Left colon (tissue), 2 donors: ENCODE measurements around the gene LRRC10. TPM values are rescaled to one million over a fixed set of nuclear protein-coding genes. Genes with fewer than 3 reads are reported as not detected.

Source experiments
- ATAC-seq: fragments of 200-7000 bp; cut with Tn5 transposase; one replicate; pipeline ENCODE4 v1.9.1; 2020; ENCODE audit warnings: mild to moderate bottlenecking, moderate library complexity
- DNase-seq, 2 donors: peaks; one replicate each; pipeline ENCODE4 v3.0.0-alpha.2; 2020
- intact Hi-C, 2 donors: fragments of 100-400 bp; cut with DNase I in 1 of 2; cut with micrococcal nuclease in 1 of 2; formaldehyde crosslinking; loops; one replicate each; pipeline versions ENCODE4 v1.11.2 to v1.14.0; 2022; cut with DNase I, micrococcal nuclease
- microRNA-seq, 2 donors: library from miRNA; unstranded; fragments of <30 nt; microRNA quantifications; one replicate each; pipeline versions ENCODE4 v1.1.0 to v1.2.0, GENCODE V29; 2020
- total RNA-seq, 2 donors: library from RNA; stranded (reverse); fragmentation: NEBNext Ultra II Directional; extraction: Animal tissue kit (Norgen Biotek cat#: 25700); gene quantifications; one replicate each; pipeline ENCODE4 v1.2.1, GENCODE V29; 2021
- donor health status: DM: no; HTN: no; CAD: no.
- donor health status: DM: yes; HTN: yes; CAD: no.

LRRC10 gene
- total RNA-seq, 2 donors from 2014 or later = not detected

GRCh38 chr12:69579029-69579428 lies 31.7 kb downstream of the LRRC10 start:
- intact Hi-C loops = loop anchor here in 1 of 2 donors (10.0 kb wide), 1 partner anchor 224 kb away; the partner anchor contains the start of gene YEATS4
- DNase-seq (no peak), ATAC-seq (no peak)

DNA sequence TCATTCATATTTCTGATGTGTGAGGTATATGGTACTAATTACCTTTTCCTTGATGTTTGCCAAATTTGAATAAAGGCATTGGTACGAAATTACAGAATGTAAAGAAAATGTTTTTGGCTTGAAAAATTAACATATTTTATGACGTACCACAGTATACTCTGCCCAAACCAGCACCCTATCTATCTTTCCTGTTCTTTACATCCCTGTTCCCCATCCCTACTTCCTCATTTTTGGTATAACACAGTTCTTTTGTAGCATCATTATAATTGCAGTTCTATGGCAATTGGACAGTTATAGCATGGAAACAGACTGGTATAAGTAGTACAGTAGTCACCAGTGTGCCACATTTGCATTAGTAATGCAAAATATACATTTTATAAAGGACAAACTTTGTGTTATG lies 32.4 kb downstream of the LRRC10 start:
- ATAC-seq (no peak), DNase-seq (no peak)
- intact Hi-C loops = loop anchor here in 1 of 2 donors (10.0 kb wide), 1 partner anchor 223 kb away; the partner anchor contains the start of gene YEATS4

GRCh38 chr12:69575346-69575745 lies 35.4 kb downstream of the LRRC10 start:
- DNase-seq (no peak), ATAC-seq (no peak)
- intact Hi-C loops = loop anchor here in 1 of 2 donors (10.0 kb wide), 1 partner anchor 221 kb away; the partner anchor contains the start of gene YEATS4

DNA sequence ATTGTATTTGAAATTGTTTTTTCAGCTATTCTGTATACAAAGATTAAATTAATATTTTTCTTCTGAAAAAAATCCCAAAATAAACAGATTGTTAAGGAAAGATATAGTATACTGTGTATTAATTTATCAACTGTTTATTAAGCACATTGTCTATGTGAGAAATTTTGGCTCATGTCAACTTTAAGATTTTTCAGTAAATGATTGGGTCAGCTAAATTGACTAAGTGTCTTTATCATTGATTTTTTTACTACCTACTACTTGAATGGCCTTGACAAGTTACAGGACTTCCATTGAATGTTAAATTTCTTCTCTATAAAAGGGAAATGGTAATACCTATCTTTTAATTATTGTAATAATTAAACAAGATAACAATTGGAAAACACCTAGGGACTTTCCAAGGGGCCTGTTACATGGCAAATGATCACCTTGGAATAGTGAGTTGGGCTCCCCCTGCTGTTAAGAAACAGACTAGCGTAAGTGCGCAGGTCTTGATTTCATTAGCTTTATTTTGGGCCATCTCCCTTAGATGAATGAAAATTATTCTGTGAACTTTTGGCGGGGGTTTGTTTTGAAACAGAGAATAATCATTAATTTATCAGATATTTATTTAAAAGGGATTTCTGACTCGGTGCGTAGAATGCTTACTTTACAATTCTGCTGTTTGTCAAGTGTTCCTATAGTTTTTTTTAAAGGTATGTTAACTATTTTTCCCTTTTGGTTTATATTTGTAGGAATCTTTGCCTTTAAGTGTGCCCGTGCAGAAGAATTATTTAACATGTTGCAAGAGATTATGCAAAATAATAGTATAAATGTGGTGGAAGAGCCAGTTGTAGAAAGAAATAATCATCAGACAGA lies 39.9 kb downstream of the LRRC10 start:
- DNase-seq (peak in 1 of 2 donors; percentile 55), ATAC-seq (peak; percentile 76)
- intact Hi-C loops = loop anchor here in 1 of 2 donors (5.0 to 10.0 kb wide), 2 partner anchors 98 to 216 kb away; partner anchors contain the start of genes FRS2 and YEATS4

GRCh38 chr12:69570000-69570516 lies 40.6 kb downstream of the LRRC10 start:
- intact Hi-C loops = loop anchor here in 1 of 2 donors (5.0 to 10.0 kb wide), 2 partner anchors 98 to 215 kb away; partner anchors contain the start of genes FRS2 and YEATS4

DNA sequence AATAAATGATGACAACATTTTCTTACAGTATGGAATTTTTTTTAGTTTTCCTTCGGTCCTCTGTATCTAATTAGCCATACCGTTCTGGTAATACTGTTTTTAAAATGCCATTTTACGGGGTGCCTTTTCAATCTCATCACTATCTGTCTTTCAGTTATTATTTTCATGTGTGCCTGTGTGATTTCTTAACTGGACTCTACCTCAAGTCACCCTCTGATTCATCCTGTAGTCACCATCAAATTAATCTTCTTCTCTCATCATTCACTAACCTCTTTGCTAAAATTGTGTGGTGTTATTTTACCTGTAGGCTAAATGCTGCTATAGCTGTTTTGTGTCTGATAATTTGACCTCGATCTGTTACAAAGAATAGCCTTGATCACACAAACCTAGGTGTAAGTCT lies 41.5 kb downstream of the LRRC10 start:
- no peak for ATAC-seq
- intact Hi-C loops = no loop called here

More at GRCh38 chr12:69570000-69570516, 40.6 kb downstream of the LRRC10 start:
- DNase-seq = no peak
- ATAC-seq = no peak

GRCh38 chr12:69566603-69567002 lies 44.1 kb downstream of the LRRC10 start:
- ATAC-seq (no peak), DNase-seq (no peak)
- intact Hi-C loops = no loop called here

More for the DNA sequence above, 41.5 kb downstream of the LRRC10 start:
- DNase-seq = no peak

GRCh38 chr12:69563166-69563762 lies 47.4 kb downstream of the LRRC10 start:
- intact Hi-C loops = no loop called here
- ATAC-seq = no peak
- DNase-seq = no peak

Small RNA genes lying within 50 kb of the gene (microRNA-seq; reads per million reads assigned to microRNA genes)
- gene MIR3913-1 (0 reads per million in 2 donors), gene MIR3913-2 (0 reads per million in 2 donors)

Other genes starting within 250 kb of the LRRC10 start
- 10 to 100 TPM; 25.8 TPM for gene FRS2, start 140.5 kb downstream of the LRRC10 start, total RNA-seq
- gene CCT2, start 25.4 kb downstream of the LRRC10 start, total RNA-seq = 100 to 1,000 TPM in 1 of 2 donors, 10 to 100 TPM in 1; 95.7 to 108 TPM
- gene BEST3, start 88.4 kb upstream of the LRRC10 start, total RNA-seq = not detected
- 10 to 100 TPM; 37.3 to 45.1 TPM for gene RAB3IP, start 128.0 kb upstream of the LRRC10 start, total RNA-seq
- 1 to 10 TPM; 1.0 to 1.3 TPM for gene MYRFL, start 214.3 kb upstream of the LRRC10 start, total RNA-seq